GM04504 (cell line): ENCODE results near the gene HACD3.
"Not testable (repeated sequence)": the region's sequence is repeated elsewhere in the genome, so short reads cannot be mapped to it uniquely, and the experiment has no call there.

ENCODE experiments used
- DNase-seq: peaks from one replicate; pipeline ENCODE4 v3.0.0-alpha.2; 2012; ENCODE audit warnings: low read depth

Gene HACD3

DNA sequence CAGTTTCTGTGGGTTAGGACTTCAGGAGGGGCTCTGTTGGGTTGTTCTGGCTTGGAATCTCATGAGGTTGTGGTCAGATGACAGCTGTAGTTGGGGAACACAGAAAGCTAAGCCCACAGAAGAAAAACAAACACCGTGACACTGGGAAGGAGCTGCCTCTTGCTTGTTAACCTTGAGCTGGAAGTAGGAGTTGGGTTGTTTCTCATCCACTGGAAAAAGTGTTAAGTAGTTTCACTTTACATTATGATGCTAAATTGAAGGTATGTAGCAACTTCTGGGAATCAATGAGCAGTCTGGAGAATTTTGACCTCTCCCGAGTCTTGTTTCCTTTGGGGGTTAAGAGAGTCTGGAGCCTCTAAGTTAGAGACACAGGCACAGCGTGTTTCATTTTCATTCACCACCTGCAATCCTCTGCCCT lies 20.4 kb downstream of the HACD3 start:
- no peak for DNase-seq

DNA sequence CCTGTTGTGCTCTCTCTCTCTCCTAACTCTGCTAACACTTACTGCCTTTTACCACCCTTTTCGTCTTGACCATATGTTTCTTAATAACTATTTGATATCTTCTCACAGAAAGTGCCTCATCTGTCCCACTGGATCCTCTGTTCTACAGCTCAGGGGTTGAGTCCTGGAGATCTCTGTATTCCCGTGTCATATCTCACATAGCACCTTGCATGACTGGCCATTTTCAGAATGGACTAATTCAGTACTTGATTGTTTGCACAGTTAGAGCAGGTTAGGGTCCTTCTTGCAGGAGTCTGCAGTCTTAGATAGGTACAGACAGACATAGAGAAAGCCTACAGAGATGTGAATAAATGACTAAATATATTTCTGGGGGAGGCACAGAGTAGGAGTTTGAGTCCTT lies 20.9 kb downstream of the HACD3 start:
- DNase-seq = no peak

DNA sequence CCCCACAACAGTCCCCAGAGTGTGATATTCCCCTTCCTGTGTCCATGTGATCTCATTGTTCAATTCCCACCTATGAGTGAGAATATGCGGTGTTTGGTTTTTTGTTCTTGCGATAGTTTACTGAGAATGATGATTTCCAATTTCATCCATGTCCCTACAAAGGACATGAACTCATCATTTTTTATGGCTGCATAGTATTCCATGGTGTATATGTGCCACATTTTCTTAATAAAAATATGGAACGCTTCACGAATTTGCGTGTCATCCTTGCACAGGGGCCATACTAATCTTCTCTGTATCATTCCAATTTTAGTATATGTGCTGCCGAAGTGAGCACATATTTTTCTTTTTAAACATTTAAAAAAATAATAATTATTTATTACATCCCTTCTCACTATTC lies 22.6 kb downstream of the HACD3 start:
- DNase-seq = not testable (repeated sequence)

DNA sequence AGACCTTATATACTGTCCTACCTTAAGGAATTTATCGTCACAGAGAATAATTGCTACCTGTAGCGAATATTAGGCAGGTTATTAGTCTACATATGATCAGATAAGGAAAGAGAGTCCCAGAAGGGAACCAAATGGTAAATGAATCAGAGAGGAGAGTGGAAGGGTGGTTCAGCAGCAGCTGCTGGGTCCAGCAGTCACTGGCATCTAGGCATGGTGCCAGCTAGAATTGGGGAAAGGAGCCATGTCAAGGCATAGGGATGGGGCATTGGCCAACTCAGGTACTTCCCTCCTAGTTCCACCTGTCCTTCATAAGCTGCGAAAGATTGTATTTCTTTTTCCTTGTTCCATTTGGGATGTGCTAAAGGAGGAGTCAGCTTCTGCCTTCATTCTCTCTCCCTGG lies 23.4 kb downstream of the HACD3 start:
- no peak for DNase-seq

DNA sequence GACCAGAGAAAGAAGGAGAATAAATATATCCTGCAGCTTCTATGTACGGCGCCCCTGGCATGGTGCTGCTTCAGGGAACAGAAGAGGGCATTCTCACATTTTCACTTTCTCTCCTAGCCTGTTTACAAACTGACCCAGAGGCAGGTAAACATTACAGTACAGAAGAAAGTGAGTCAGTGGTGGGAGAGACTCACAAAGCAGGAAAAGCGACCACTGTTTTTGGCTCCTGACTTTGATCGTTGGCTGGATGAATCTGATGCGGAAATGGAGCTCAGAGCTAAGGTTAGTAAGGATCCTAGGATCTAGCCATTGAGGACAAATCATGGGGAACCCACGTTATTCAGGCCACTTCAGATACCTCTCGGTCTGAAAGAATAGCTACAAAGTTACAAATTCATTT lies 26.4 kb downstream of the HACD3 start:
- no peak for DNase-seq

DNA sequence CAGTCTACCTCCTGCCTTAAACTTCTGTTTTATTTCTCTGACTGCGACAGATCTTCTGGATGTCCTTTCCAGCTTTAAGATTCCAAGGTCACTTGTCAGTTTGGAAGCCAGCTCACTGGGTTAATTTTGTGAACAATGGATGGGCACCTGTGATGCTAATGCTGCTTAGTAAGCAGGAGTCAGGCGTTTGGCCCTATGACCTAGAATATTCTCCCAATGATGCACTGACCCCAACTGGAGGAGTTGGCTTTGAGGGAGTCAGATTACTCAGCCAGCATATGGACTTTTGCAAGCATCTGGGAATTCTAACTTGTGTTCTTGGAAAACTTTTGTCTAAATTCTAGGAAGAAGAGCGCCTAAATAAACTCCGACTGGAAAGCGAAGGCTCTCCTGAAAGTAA lies 28.1 kb downstream of the HACD3 start:
- DNase-seq = peak; percentile 17

DNA sequence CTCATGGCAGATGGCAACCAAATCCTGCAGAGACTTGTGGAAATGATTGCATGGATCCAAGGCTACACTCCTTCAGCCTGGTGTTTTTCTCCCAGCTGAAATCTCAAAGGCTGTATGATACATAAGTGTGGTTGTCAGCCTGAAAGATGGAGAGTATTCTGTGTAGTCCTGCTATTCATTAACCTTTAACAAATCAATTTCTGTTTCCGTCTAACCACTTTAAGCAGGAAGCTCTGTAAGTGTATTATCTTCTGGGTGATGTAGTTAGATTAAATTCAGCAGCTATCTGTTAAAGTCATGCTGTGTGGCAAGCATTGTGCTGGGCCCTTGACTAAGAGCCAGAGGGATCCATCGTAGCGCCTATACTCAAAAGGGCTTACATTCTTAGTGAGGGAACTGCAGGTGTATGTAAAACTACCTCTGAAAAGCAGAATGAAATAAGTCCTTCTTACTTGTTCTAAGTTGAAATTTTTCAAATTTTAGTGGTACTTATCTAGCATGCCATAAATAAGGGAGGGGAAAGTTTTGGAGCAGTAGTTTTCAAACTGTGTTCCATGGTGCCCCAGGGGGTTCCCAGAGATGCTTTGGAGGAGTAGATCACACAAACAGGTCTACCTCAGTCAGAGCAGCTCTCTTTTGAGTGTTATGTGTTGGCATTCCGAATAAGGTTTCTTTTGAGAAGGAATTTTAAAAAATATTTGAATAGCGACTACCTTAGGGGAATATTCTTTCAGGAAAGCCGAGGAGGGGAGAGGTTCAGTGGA lies 28.9 kb downstream of the HACD3 start:
- no peak for DNase-seq

DNA sequence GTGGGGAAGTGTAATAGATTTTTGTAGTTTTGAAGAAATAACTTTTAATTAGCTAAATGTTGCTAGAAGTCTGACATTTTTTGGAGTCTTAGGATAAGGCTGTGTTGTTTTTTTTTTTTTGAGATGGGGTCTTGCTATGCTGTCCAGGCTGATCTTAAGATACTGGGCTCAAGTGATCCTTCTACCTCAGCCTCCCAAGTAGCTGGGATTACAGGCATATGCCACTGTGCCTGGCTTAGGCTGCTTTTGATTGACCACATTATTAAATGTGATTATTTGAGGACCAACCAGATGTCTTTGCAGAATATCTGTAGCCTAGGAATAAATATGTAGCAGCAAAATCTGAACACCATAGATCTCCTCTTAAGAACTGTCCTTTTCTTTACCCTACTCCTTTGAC lies 29.7 kb downstream of the HACD3 start:
- no peak for DNase-seq

DNA sequence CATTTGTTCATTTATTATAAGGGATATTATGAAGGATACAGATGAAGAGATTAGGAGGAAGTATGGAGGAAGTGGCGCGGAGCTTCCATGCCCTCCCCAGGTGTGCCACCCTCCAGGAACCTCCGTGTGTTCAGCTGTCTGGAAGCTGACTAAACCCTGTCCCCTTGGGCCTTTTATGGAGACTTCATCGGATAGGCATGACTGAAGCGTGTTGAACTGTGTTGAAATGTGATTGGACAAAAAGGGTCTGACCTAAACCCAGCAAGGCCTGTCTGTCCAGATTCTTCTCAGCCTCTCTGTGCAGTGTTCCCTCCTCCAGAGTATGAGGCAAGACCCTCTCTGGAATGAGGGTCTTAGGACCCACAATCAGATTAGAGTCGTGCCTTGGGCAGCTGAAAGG lies 31.7 kb downstream of the HACD3 start:
- DNase-seq = no peak

DNA sequence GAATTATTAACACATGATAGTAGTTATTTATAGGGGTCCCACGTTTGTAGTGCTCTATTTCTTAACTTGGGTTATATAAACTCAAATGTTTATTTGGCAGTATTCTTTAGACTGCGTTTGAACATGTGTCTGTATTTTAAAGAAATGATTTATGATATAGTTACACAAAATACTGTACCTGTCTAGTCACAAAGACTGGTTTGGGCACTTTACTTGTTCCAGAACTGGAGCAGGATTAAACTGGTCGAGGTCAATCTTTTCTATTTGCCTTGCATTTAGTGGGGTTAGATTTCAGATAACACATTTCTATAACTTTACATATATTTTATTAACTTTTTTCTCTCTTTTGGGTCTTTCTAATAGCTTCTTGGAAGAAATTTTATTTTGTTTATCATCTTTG lies 39.5 kb downstream of the HACD3 start:
- DNase-seq = no peak

DNA sequence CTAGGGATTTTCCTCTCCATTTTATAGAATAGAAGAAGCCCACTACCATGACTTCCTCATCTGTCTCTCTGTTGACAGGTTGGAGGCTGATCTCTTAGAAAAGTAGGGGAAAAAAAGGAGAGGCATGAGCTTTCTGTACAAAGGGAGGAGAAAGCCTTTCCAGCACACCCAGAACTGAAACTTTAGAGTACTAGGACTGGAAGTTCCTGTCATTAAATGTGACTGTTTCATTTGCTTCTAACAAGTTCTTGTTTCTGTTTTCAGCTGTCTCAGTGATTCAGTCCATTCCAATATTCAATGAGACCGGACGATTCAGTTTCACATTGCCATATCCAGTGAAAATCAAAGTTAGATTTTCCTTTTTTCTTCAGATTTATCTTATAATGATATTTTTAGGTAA lies 41.7 kb downstream of the HACD3 start:
- DNase-seq = no peak

DNA sequence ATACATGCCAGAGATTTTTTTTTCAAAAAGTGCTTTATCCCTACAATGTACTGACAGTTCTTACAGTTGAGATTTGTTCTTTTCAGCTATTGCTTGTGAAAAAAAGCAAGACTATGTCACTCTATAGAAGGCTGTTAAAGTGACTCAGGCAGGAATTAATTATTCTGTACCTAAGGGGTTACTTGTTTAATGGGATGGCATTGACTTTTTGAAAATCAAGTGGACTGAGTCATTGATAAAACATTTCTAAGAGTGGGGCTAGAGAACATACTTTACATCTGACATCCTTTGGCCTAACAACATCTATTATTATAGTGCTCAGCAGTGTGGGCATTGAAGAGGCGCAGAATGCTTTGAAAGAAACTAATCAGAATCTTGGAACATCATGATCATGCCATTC lies 46.4 kb downstream of the HACD3 start:
- no peak for DNase-seq

DNA sequence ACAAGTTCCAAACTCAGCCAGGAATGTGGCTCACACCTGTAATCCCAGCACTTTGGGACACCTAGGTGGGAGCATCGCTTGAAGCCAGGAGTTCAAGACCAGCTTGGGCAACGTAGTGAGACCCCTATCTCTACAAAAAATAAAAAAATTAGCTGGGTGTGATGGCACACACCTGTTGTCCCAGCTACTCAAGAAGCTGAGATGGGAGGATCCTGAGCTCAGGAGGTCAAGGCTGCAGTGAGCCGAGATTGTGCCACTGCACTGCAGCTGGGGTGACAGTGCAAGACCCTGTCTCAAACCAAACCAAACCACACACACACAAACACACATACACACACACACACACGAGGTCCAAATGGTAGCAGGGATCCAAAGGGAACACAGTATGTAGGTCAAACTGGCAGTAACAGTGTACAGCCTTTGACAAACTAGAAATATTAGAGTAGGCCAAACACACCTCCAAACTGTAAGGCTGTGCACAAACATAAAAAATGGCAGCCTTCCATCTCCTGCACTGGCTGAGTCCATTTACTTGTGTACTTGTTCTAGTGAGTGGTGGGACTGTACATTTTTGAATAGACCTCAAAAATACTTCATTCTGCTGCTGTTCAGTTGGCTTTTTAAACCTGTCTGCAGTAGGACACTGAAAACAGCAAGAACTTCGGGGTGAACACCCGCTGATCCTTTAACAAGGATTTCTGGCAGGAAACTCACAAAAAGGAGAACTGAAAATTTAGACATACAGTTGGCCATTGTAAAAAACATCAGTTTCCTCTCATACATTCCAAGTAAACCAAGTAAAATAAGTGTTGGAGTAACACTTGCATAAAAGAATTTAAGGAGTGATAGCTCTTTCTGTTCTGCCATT lies 47.1 kb downstream of the HACD3 start:
- no peak for DNase-seq

DNA sequence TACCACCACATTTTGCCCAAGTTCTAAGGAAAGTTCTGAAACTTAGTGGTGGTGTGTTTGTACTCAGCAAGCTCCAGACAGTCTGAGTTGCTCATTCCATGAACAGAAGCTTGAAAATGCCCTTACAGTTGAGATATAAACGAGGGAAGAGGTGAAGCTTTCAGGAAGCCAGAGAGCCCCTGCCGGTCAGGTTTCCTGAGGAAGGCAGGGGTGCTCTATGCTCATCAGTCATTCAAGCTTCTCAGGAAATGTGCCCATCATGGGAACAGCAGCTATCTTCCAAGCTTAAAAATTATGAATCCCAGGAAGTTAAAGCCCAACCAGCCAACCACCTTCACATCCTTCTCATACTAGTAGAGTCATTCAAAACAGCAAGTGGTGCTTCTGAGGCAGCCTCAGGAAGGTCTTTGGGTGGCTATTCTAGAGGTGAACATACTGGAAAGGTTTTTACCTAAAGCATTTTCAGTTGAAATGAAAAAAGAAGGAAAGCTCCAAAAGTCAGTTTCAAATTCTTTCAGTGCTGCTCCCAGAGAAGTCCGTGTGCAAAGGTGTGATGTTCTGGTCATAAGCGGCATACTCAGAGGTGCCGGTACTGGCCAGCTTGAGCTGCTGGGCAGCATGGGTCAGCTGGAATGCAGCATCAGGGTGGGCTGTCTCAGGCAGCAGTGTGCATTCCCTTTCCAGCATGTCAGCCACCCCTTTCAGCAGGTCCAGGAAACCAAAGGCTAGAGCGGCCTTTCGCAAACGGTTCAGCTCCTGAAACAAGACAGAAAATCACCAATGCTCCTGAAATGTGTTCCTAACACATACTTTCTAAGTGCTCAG lies 48.9 kb downstream of the HACD3 start:
- no peak for DNase-seq

DNA sequence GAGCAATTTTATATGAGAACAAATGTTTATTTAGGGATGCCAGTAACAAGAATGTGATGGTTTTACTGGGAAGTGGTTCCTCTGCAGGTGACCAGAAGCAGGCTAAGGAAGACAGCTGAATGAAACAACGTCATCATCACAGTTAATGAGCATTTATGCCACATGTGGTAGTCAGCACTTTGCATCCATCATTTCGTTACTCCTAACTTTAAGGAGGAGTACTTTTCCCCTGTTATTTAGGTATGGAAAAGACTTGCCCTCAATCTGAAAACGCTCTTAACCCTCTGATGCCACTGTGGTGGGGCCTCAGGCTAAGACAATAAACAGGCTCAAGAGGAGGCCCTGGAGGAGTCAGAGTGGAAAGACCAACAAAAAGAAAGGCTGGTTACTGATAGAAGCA lies 49.5 kb downstream of the HACD3 start:
- DNase-seq = no peak

DNA sequence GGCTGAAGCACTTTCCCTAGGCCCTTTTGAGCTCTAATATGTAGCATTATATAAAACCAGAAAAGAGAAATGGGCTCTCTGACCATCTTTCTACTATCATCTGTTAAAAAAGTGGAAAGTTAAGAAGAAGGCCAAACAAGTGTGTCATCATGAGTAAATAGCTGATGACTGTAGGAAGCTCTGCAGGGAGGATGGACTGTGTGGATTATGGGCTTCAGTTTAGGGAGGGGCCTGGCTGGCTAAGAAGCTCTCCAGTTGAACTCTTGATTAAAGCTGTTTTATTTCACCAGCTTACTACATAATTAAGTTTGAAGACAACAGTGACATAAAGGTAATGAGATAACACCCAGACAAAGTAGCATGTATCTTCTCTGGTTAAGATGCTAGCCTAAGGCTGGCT lies 50.0 kb downstream of the HACD3 start:
- DNase-seq = peak; percentile 44

DNA sequence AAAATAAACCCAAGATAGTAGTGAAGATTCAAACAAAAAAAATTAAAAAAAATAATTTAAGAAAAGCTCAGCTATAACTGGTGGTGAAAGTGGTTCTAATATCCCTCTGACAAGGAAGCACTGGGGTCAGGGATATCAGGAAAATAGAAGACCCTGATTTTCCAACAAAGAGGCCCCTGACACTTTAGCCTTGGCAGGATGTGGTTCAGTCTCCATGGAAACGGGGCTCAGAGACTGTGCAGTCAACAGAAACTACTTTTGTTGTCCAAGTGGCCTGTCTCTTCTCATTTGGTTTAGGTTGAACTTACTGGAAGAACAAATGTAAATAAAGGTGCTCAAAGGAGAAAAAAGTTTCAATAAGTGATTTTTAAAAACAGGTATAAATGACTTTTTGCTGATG lies 53.4 kb downstream of the HACD3 start:
- DNase-seq = no peak

DNA sequence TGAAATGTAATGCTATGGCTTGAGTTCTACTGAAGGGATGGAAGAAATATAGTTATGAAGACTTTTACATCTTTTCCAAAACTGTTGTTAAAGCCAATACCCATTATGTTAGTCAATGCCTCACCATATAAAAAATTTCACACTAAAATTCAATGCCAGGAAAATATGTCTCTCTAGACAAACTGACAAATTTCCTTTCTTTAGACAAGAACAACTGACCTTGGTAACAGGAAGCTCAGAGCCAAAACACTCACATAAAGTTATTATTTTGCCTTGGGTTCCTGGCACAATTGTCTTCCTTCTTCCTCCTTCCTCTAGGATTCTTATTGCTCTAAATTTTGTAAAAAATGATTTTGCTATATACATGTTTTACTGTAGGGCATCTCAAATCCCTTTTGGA lies 54.0 kb downstream of the HACD3 start:
- no peak for DNase-seq

DNA sequence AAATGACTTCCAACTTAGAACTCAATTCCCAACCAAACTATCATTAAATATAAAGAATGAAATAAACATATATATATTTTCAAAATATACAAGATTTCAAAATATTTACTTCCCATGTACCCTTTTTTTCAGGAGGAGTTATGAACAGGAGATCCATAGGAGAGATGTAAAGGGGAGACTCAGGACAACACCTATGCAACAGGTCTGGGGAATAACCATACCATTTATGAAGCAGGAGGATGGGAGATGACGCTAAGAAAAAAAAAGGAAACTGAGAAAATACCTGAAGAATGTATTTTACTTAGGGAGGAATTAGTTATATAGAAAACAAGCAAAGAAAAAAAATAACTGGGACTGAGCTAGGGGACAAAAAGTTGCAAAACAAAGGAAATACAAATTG lies 56.8 kb downstream of the HACD3 start:
- no peak for DNase-seq

DNA sequence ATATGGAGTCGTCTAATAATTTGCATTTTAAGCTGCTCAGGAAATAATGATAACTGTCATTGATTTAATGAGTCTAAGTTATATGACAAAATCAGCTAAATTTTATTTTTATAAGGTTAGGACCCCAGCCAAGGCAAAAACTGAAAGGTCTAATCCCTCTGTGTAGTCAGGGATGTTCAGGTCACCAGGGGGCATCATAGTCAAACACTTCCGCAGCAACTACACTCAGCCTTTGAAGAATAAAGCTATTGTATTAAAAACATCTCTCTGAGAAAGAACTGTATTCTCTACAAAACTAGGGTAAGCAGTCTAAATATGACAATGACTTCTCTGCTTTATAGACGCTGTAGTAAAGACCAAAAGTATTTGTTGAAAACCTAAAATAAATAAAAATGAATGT lies 65.7 kb downstream of the HACD3 start:
- no peak for DNase-seq

DNA sequence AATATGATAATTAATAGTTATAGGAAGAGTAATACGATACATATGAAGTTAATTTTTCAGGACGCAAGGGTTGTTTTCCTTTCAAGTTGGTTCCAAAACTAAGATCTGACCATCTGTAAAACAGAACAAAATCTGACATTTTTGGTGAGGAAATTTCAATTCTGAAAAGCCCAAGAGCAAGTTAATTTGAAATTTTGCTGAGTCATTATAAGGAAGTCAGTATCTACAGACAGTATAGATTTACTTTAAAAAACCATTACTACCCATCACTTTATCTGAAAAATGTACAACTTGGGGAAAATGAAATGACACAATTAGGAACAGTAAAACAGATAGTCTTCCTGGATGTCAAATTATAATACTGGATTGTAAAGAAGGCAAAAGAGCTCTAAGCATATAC lies 68.2 kb downstream of the HACD3 start:
- no peak for DNase-seq

DNA sequence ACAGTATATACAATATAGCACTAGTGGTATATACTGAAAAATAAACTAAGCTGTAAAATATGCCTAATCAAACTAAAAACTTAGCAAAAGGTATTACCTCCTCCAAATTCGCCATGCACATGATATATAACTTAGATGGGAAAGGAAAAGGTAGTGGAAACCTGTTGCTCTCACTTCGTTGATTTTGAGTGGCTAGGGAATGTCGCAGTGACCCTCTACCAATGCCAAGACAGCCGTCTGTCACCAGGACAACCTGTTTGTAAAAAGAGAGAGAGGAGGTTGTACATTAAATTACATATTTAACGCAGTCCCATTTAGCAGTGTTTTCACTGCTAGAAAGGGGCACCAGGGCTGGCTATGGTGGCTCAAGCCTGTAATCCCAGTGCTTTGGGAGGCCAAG lies 69.4 kb downstream of the HACD3 start:
- DNase-seq = no peak

DNA sequence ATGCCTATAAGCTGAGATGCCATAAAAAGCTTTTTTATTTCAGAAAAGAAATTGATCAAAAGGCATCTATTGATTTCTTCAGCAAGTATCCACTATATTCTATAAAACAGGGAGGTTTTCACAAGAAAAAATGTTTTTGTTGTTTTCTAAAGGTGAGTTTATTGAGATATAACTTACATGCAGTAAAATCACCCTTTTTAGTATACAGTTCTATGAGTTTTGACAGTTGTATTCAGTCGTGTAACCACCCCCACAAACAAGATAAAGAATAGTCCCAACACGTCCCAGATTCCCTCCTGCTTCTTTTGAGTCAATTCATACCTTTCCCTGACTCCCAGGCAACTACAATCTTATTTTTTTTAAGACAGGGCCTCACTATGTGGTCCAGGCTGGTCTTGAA lies 72.9 kb downstream of the HACD3 start:
- no peak for DNase-seq
